Sigmoid colon (tissue), 4 donors: ENCODE data around the gene C4BPA.

Source experiments
- EP300 ChIP-seq, 4 donors: sonication (generic); formaldehyde crosslinking; IDR thresholded peaks; one replicate each; pipeline ENCODE4 v1.6.1; 2017; ENCODE audit warnings: antibody characterized with exemption in 4 of 4
- POLR2AphosphoS5 ChIP-seq, 4 donors: sonication (generic); formaldehyde crosslinking; IDR thresholded peaks; one replicate each; pipeline ENCODE4 v1.6.1; 2017; ENCODE audit warnings: antibody characterized with exemption in 4 of 4
- TF ChIP-seq, protein P1 (sequence below), 4 experiments: fragments of 450-650 bp in 3 of 4; fragments of 200-600 bp in 1 of 4; IDR thresholded peaks; one replicate each; pipeline ENCODE4 v1.5.1; 2016 to 2019; ENCODE audit warnings: antibody characterized with exemption in 4 of 4, mild to moderate bottlenecking in 3 of 4, moderate library complexity in 2 of 4

DNA sequence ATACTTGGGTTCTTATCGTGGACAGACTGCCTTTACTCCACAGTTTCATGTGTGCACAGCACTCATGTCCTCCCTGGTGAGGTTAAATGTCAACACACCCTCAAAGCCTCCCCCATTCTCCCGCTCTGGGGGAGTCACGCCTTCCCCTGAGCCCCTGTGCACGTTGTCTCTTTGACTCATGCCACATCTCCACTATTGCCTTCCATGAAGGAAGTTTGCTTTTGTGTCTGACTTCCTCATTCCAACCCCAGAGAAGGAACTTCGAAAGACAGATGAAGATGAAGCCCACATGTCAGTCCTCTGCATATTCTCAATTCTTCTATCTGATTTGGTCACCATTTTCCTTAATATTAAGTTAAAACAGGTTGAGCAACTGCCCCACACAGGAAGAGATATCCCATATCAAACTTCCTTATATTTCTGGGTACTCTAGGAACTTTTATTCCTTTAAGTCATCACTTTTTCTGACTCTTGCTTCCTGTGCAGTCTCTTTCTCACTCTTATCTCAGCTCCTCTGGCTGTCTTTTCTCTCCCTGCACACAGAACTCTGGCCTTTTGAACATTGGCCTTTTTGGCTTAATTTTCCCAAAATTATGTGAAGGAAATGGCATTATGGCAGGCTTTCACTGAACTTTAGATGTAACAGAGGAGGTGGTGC lies 41.5 kb downstream of the C4BPA start:
- TF ChIP-seq, protein P1, sequence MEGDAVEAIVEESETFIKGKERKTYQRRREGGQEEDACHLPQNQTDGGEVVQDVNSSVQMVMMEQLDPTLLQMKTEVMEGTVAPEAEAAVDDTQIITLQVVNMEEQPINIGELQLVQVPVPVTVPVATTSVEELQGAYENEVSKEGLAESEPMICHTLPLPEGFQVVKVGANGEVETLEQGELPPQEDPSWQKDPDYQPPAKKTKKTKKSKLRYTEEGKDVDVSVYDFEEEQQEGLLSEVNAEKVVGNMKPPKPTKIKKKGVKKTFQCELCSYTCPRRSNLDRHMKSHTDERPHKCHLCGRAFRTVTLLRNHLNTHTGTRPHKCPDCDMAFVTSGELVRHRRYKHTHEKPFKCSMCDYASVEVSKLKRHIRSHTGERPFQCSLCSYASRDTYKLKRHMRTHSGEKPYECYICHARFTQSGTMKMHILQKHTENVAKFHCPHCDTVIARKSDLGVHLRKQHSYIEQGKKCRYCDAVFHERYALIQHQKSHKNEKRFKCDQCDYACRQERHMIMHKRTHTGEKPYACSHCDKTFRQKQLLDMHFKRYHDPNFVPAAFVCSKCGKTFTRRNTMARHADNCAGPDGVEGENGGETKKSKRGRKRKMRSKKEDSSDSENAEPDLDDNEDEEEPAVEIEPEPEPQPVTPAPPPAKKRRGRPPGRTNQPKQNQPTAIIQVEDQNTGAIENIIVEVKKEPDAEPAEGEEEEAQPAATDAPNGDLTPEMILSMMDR (IDR thresholded peaks at IDR 0.05), result no peak
- TF ChIP-seq POLR2AphosphoS5 (IDR thresholded peaks at IDR 0.05) (no peak), EP300 (IDR thresholded peaks at IDR 0.05) (no peak)
